DND-41 (cell line): Measurements from ENCODE around the gene ALG3.

Source experiments
- ATAC-seq: fragments of 200-7000 bp; cut with Tn5 transposase; 3 replicates; pipeline ENCODE4 v1.9.1; 2021; ENCODE audit warnings: low read depth; ENCODE audit not compliant: insufficient read depth
- DNase-seq: peaks from one replicate; pipeline ENCODE4 v3.0.0-alpha.2; 2020
- H2AFZ ChIP-seq: 2 replicates; pipeline ENCODE4 v1.6.0; 2012; ENCODE audit warnings: low read depth, low read length
- H3K27ac ChIP-seq: 2 replicates; pipeline ENCODE4 v1.5.1; 2012; ENCODE audit warnings: low read length, inconsistent platforms
- H3K27me3 ChIP-seq: fragments of 200-600 bp; sonication (generic); 2 replicates; pipeline ENCODE4 v1.6.0; 2012; ENCODE audit warnings: low read length, mild to moderate bottlenecking, inconsistent platforms; ENCODE audit not compliant: insufficient read depth, poor library complexity
- H3K36me3 ChIP-seq: 2 replicates; pipeline ENCODE4 v1.5.1; 2012; ENCODE audit warnings: low read length, inconsistent platforms; ENCODE audit not compliant: insufficient read depth
- H3K4me1 ChIP-seq: 2 replicates; pipeline ENCODE4 v1.5.1; 2012; ENCODE audit warnings: mild to moderate bottlenecking, low read length; ENCODE audit not compliant: insufficient read depth
- H3K4me2 ChIP-seq: 2 replicates; pipeline ENCODE4 v1.6.0; 2012; ENCODE audit warnings: mild to moderate bottlenecking, moderate library complexity, low read length, inconsistent platforms; ENCODE audit not compliant: insufficient read depth
- H3K4me3 ChIP-seq, 2 experiments: fragments of 200-600 bp in 1 of 2; shearing (Covaris generic) in 1 of 2; 2 replicates each; pipeline ENCODE4 v1.5.1; 2012 to 2016; ENCODE audit warnings: inconsistent platforms in 2 of 2, low read length in 2 of 2, mild to moderate bottlenecking in 2 of 2, low read depth in 1 of 2, moderate library complexity in 1 of 2
- H3K79me2 ChIP-seq: 2 replicates; pipeline ENCODE4 v1.6.0; 2012; ENCODE audit warnings: low read length, inconsistent platforms; ENCODE audit not compliant: insufficient read depth
- H3K9ac ChIP-seq: 2 replicates; pipeline ENCODE4 v1.6.0; 2012; ENCODE audit warnings: low read depth, mild to moderate bottlenecking, inconsistent platforms, low read length, moderate library complexity
- H3K9me3 ChIP-seq: 2 replicates; pipeline ENCODE4 v1.5.1; 2012; ENCODE audit warnings: low read length, moderate library complexity, mild to moderate bottlenecking, inconsistent platforms; ENCODE audit not compliant: insufficient read depth, severe bottlenecking
- H4K20me1 ChIP-seq: 2 replicates; pipeline ENCODE4 v1.6.0; 2012; ENCODE audit warnings: low read length; ENCODE audit not compliant: insufficient read depth
- EZH2 ChIP-seq: IDR thresholded peaks from 3 replicates; pipeline ENCODE4 v1.6.1; 2012; ENCODE audit warnings: borderline replicate concordance, low read depth, mild to moderate bottlenecking, moderate library complexity, low read length, inconsistent platforms; ENCODE audit not compliant: severe bottlenecking
- TF ChIP-seq, protein P1 (sequence below): IDR thresholded peaks from 2 replicates; pipeline ENCODE4 v1.5.1; 2012; ENCODE audit warnings: borderline replicate concordance, low read length, moderate library complexity, mild to moderate bottlenecking; ENCODE audit not compliant: poor library complexity, severe bottlenecking; ENCODE audit errors: extremely low read depth

ALG3 gene

GRCh38 chr3:184237807-184238206, 11.0 kb downstream of the ALG3 start:
- DNase-seq: no peak
- Histone ChIP-seq H3K27ac (no peak overlapping the region), H3K36me3 (peaks cover 11% of the 10 kb centered on the region), H3K4me2 (no peak overlapping the region), H3K9me3 (no peaks in the 10 kb centered on the region), H2AFZ (no peak overlapping the region), H3K27me3 (peaks cover 2% of the 10 kb centered on the region), H3K4me1 (no peaks in the 10 kb centered on the region), H3K4me3 (no peak overlapping the region), H4K20me1 (peaks cover 25% of the 10 kb centered on the region), H3K79me2 (no peaks in the 10 kb centered on the region), H3K9ac (no peak overlapping the region)
- TF ChIP-seq, protein P1, sequence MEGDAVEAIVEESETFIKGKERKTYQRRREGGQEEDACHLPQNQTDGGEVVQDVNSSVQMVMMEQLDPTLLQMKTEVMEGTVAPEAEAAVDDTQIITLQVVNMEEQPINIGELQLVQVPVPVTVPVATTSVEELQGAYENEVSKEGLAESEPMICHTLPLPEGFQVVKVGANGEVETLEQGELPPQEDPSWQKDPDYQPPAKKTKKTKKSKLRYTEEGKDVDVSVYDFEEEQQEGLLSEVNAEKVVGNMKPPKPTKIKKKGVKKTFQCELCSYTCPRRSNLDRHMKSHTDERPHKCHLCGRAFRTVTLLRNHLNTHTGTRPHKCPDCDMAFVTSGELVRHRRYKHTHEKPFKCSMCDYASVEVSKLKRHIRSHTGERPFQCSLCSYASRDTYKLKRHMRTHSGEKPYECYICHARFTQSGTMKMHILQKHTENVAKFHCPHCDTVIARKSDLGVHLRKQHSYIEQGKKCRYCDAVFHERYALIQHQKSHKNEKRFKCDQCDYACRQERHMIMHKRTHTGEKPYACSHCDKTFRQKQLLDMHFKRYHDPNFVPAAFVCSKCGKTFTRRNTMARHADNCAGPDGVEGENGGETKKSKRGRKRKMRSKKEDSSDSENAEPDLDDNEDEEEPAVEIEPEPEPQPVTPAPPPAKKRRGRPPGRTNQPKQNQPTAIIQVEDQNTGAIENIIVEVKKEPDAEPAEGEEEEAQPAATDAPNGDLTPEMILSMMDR: no peak
- TF ChIP-seq EZH2: no peak
- ATAC-seq: no peak

- Histone ChIP-seq H3K9ac (no peak overlapping the region), H3K4me2 (no peak overlapping the region), H3K4me3 (no peak overlapping the region), H2AFZ (no peak overlapping the region), H3K79me2 (no peaks in the 10 kb centered on the region), H3K9me3 (no peaks in the 10 kb centered on the region), H4K20me1 (peaks cover 20% of the 10 kb centered on the region), H3K4me1 (no peaks in the 10 kb centered on the region), H3K27ac (no peak overlapping the region), H3K36me3 (peaks cover 5% of the 10 kb centered on the region), H3K27me3 (peaks cover 6% of the 10 kb centered on the region)
- ATAC-seq (no peak), DNase-seq (no peak)
- TF ChIP-seq, protein P1: no peak
- no peak for TF ChIP-seq EZH2
Measured at GRCh38 chr3:184237211-184237610, 11.6 kb downstream of the ALG3 start.

DNA sequence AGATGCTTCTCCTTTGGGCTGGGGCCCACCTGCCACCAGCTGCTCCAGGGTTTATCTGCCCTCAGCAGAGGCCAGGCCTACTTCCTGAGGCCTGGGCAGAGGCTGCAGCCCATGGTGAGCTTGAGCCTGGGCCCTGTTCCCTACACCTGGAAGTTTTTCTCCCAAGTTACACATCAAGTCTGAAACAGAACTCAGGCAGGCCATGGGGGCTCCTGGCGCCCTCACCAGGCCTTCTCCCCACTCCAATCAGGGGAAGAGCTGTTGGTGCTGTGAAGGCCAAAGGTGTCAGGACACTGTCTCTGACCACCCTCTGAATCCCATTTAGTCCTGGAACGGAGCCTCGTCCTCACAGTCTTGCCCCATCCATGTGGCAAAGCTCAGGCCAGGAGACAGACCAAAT, 12.1 kb downstream of the ALG3 start:
- Histone ChIP-seq H3K79me2 (no peaks in the 10 kb centered on the region), H3K9me3 (no peaks in the 10 kb centered on the region), H3K4me2 (no peak overlapping the region), H3K4me1 (no peaks in the 10 kb centered on the region), H3K27me3 (peaks cover 10% of the 10 kb centered on the region), H3K4me3 (no peak overlapping the region), H4K20me1 (peaks cover 20% of the 10 kb centered on the region), H2AFZ (no peak overlapping the region), H3K36me3 (no peaks in the 10 kb centered on the region; the same call in 1 of the 2 replicates), H3K9ac (no peak overlapping the region), H3K27ac (no peak overlapping the region)
- ATAC-seq (no peak), DNase-seq (no peak)
- no peak for TF ChIP-seq EZH2
- TF ChIP-seq, protein P1: no peak

- TF ChIP-seq EZH2: no peak
- TF ChIP-seq, protein P1: no peak
- Histone ChIP-seq H2AFZ (no peak overlapping the region), H3K36me3 (no peaks in the 10 kb centered on the region), H3K9ac (no peak overlapping the region), H3K79me2 (no peaks in the 10 kb centered on the region), H3K4me2 (no peak overlapping the region), H4K20me1 (peaks cover 17% of the 10 kb centered on the region), H3K27me3 (peaks cover 14% of the 10 kb centered on the region), H3K27ac (no peak overlapping the region), H3K4me3 (no peak overlapping the region), H3K9me3 (no peaks in the 10 kb centered on the region), H3K4me1 (no peaks in the 10 kb centered on the region)
- no peak for DNase-seq
- ATAC-seq: no peak
Measured at GRCh38 chr3:184236033-184236410, 12.7 kb downstream of the ALG3 start.
